GM23248 (cell line): ENCODE measurements around the gene EPS8L1.

ENCODE experiments used
- EZH2 ChIP-seq: fragments of 200-600 bp; sonication (generic); IDR thresholded peaks from 2 replicates; pipeline ENCODE4 v1.6.1; 2018; ENCODE audit warnings: antibody characterized with exemption, mild to moderate bottlenecking; ENCODE audit not compliant: insufficient read depth, poor library complexity, severe bottlenecking
- EZH2phosphoT487 ChIP-seq: fragments of 200-600 bp; sonication (generic); IDR thresholded peaks from 2 replicates; pipeline ENCODE4 v1.6.1; 2018; ENCODE audit warnings: antibody characterized with exemption, moderate library complexity, mild to moderate bottlenecking, low read depth; ENCODE audit not compliant: insufficient read depth

- TF ChIP-seq EZH2 (no peak), EZH2phosphoT487 (no peak)
Measured at GRCh38 chr19:55076321-55076720, 652 bp downstream of the EPS8L1 start.
